Effector memory CD4-positive, alpha-beta T cell (primary cell): ENCODE data around the gene ZNF646.

ENCODE experiments used
- DNase-seq, 3 donors: peaks; one replicate each; pipeline ENCODE4 v3.0.0-alpha.2; 2020
- H3K27ac ChIP-seq: 2 replicates; pipeline ENCODE4 v1.7.0; 2013; ENCODE audit warnings: mild to moderate bottlenecking, low read length, moderate library complexity; ENCODE audit not compliant: insufficient read depth, poor library complexity, severe bottlenecking
- H3K27me3 ChIP-seq: replicated peaks from 2 replicates; pipeline ENCODE4 v1.7.0; 2013; ENCODE audit warnings: mild to moderate bottlenecking, low read length; ENCODE audit not compliant: insufficient read depth, control insufficient read depth, poor library complexity, severe bottlenecking
- H3K36me3 ChIP-seq: 2 replicates; pipeline ENCODE4 v1.7.0; 2013; ENCODE audit warnings: mild to moderate bottlenecking, low read length, moderate library complexity; ENCODE audit not compliant: control insufficient read depth, insufficient read depth
- H3K4me1 ChIP-seq: 2 replicates; pipeline ENCODE4 v1.7.0; 2013; ENCODE audit warnings: low read length, mild to moderate bottlenecking; ENCODE audit not compliant: control insufficient read depth, insufficient read depth, poor library complexity, severe bottlenecking
- H3K4me3 ChIP-seq: 2 replicates; pipeline ENCODE4 v1.7.0; 2013; ENCODE audit warnings: low read length, low read depth, mild to moderate bottlenecking; ENCODE audit not compliant: insufficient read depth, poor library complexity, severe bottlenecking
- H3K9me3 ChIP-seq: 2 replicates; pipeline ENCODE4 v1.7.0; 2013; ENCODE audit warnings: mild to moderate bottlenecking, low read length, moderate library complexity; ENCODE audit not compliant: control insufficient read depth

ZNF646 gene

DNA sequence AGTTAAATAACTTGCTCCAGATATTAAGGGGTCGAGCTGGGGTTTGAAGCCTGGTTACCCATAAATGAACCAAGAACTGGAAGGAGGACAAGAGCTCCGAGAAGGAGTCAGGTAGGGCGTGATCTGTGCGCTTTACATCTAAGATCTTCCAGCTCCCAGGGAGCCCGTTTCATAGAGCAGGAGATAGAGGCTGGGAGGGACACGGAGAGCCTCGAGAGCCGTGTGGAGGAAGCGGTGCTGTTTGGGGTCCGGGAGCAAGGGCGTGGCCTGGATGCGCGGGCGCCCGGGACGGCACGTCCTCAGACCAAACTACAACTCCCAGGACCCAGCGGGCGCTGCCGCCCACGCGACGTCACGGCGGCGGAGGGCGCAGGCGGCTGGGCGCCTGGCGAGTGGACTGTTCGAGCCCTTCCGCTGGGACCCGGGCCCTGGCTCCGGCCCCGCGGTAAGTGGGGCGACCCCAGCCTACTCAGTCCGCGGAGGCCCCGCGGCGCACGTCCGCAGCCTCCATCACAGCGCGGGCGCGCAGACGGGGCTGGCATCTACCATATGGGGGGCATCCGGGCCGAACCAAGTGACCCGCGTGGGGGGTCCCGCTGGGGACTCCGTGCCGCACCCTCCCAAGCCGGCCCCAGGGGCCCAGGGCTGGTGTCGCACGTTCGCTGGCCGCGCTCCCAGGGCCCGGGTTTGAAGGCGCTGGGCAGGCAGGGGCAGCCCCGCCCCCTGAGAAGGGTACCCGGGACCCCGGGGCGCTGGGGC is 34.0 kb downstream of the ZNF646 start, which contains the start of gene BCKDK:
Gene BCKDK (plus strand): TSS at position 352 of the 759 bp plus-strand sequence. CDS start 838 bp downstream, outside the sequence.
- H3K4me3 ChIP-seq = peak within 1 kb of the TSS; percentile 88
- H3K9me3 ChIP-seq = no peaks in the 10 kb centered on the region
- peaks cover 10% of the 10 kb centered on the region for H3K4me1 ChIP-seq
- peak within 1 kb of the TSS; percentile 70 for H3K27ac ChIP-seq
- H3K36me3 ChIP-seq = peaks cover 21% of the 10 kb centered on the region
- no peaks in the 10 kb centered on the region for H3K27me3 ChIP-seq
- peak in 1 of 3 donors; percentile 41 for DNase-seq

DNA sequence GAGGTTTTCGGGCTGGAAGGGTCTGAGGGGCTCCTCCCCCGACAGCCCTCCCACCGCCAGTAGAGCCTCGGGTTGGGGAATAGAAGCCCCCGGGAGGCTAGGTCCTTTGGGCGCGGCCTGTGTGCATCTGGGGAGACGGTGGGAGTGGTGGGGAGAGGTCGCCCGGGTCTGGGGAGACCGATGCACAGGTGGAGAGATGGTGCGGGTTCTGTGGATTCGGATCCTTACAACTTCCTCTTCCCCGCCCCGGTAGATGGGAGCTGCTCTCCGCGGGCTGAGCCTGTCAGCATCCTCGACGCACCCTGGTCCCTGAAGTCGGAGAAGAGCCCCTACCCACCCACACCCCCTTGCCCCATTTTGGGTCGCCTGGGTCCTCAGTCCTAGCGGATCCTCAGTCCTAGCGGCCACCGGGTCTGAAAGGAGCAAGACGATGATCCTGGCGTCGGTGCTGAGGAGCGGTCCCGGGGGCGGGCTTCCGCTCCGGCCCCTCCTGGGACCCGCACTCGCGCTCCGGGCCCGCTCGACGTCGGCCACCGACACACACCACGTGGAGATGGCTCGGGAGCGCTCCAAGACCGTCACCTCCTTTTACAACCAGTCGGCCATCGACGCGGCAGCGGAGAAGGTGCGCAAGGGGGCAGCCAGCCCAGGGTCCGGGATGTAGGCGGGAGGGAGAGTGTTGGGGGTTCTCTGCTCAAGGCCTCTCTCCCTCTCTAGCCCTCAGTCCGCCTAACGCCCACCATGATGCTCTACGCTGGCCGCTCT is 34.8 kb downstream of the ZNF646 start:
- peak overlapping the region; percentile 70 for H3K27ac ChIP-seq

DNA sequence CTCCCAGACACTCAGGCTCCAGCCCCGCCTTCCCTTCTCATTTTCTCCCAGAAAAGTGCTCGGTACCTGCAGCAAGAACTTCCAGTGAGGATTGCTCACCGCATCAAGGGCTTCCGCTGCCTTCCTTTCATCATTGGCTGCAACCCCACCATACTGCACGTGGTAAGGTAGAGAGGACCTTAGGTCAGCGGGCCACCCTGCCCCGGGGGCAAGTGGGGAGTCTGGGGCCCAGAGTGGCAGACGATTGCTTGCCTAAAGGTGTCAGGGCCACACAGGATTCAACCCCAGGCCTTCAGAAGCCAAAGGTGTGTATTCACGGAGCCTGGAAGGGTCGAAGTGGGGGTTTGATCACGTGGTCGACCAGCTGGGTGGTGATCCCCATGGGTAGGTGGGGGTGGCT is 35.4 kb downstream of the ZNF646 start:
- H3K27me3 ChIP-seq = no peaks in the 10 kb centered on the region
- H3K9me3 ChIP-seq = no peaks in the 10 kb centered on the region
- peaks cover 21% of the 10 kb centered on the region for H3K36me3 ChIP-seq
- H3K4me3 ChIP-seq = no peak overlapping the region
- H3K27ac ChIP-seq = no peak overlapping the region
- H3K4me1 ChIP-seq = peaks cover 10% of the 10 kb centered on the region
- no peak for DNase-seq

More for the DNA sequence above, 34.8 kb downstream of the ZNF646 start:
- Histone ChIP-seq H3K4me3 (peak overlapping the region; percentile 88), H3K9me3 (no peaks in the 10 kb centered on the region), H3K27me3 (no peaks in the 10 kb centered on the region), H3K36me3 (peaks cover 21% of the 10 kb centered on the region), H3K4me1 (peaks cover 10% of the 10 kb centered on the region)
- DNase-seq = no peak

DNA sequence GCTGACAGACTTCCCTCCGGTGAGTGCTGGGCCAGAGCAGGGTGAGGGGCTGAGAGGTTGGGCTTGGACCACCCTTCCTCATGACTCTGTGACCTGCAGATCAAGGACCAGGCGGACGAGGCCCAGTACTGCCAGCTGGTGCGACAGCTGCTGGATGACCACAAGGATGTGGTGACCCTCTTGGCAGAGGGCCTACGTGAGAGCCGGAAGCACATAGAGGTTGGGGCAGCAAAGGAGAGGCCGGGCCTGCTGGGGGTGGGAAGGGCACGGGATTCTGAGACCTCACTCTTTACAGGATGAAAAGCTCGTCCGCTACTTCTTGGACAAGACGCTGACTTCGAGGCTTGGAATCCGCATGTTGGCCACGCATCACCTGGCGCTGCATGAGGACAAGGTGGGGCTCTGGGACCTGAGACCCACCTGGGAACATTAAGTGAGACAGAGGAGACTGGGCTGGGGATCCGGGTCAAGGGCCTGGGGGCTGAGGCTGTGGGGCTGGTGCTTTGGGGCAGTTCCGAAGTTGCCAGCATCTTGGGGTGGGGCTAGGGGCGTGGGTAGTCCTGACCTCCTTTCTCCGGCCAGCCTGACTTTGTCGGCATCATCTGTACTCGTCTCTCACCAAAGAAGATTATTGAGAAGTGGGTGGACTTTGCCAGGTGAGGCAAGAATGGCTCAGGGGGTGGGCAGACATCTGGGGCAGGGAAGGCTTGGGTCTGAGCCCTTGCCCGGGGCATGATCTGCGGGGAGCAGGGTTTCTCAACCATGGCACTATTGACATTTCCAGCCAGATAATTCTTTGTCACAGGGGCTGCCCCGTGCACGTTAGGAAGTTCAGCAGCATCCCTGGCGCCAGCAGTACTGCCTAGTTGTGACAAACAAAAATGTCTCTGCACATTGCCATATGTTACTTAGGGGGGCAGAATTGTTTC is 36.1 kb downstream of the ZNF646 start:
- Histone ChIP-seq H3K9me3 (no peaks in the 10 kb centered on the region), H3K36me3 (peaks cover 21% of the 10 kb centered on the region), H3K27me3 (no peaks in the 10 kb centered on the region), H3K4me3 (no peak overlapping the region), H3K27ac (no peak overlapping the region), H3K4me1 (peaks cover 10% of the 10 kb centered on the region)
- DNase-seq = no peak

DNA sequence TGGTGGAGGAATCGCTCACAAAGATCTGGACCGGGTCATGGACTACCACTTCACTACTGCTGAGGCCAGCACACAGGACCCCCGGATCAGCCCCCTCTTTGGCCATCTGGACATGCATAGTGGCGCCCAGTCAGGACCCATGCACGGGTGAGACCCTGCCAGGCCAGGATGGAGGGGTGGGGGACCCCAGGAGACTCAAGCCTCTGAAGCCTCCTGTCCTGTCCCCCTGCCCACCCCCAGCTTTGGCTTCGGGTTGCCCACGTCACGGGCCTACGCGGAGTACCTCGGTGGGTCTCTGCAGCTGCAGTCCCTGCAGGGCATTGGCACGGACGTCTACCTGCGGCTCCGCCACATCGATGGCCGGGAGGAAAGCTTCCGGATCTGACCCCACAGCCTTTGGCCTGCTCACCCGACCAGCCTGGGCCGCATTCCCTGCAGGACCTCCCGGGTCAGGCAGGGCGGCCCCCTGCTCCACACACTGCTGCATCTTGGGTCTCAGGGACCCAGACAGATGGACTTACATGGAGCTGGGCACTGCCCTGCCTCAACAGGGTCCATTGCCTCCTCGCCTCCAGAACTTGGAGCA is 37.8 kb downstream of the ZNF646 start:
- Histone ChIP-seq H3K4me1 (peaks cover 7% of the 10 kb centered on the region), H3K27me3 (no peaks in the 10 kb centered on the region), H3K27ac (no peak overlapping the region), H3K9me3 (no peaks in the 10 kb centered on the region), H3K36me3 (peaks cover 21% of the 10 kb centered on the region), H3K4me3 (no peak overlapping the region)
- no peak for DNase-seq

DNA sequence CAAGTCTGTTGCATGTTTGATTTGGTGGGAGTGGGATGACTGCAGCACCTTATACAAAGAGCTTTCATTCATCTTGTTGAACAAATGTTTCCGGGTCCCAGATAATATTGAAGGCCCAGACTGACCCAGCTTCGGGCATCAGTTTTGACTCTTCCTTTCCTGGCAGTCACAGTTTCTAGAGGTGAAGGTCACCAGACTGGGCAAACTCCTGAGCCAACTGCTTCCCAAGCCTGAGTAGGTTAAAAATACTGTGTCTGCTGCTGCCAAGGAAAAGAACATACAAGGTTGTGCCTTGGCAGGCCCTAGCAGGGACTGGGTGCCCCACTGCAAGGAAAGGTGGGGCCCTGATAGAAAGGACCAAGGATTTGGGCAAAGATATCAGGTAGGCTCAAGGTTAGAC is 38.5 kb downstream of the ZNF646 start:
- H3K9me3 ChIP-seq = no peaks in the 10 kb centered on the region
- H3K4me1 ChIP-seq = peaks cover 7% of the 10 kb centered on the region
- no peak overlapping the region for H3K27ac ChIP-seq
- no peak overlapping the region for H3K4me3 ChIP-seq
- peaks cover 21% of the 10 kb centered on the region for H3K36me3 ChIP-seq
- no peaks in the 10 kb centered on the region for H3K27me3 ChIP-seq
- DNase-seq = no peak

DNA sequence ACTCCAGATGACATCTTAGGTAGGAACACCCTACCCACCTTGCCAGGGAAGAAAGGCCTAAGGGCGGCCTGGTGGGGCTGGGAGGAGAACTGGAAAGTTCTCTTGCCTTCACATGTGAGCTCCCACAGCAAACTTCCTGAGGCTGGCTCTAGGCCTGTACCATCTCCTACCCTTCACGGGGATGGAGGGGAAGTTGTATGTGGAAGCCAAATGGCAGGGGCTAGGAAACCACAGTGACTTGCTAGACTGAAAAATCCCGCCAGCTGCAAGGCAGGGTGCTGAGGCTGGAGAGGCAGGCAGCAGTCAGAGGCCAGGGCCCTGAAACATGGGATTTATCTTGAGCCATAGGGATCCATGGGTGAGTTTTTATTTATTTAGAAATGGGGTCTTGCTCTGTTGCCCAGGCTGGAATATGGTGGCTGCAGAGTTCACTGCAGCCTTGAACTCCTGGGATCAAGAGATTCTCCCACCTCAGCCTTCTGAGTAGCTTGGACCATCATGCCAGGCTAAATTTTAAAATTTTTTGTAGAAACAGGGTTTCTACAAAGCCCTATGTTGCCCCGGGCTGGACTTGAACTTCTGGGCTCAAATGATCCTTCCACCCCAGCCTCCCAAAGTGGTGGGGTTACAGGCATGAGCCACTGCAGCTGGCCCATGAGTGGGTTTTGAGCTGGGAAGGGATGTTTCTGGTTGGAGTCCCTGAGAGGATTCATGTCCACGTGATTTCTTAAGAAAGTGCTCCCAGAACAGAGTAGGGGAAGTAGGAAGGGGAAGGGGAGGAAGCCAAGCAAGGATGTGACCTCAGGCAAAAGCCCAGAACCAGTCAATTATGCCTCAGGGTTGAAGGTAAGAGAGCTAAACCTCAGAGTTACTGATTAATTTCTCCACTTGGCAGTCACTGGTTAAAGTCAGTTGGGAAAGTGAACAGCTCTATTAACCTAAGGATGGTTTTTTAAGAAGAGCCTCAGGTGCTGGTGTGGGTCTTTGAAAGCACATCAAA is 39.2 kb downstream of the ZNF646 start:
- no peaks in the 10 kb centered on the region for H3K27me3 ChIP-seq
- no peak for DNase-seq
- peaks cover 9% of the 10 kb centered on the region for H3K4me1 ChIP-seq
- no peak overlapping the region for H3K27ac ChIP-seq
- peaks cover 21% of the 10 kb centered on the region for H3K36me3 ChIP-seq
- H3K4me3 ChIP-seq = no peak overlapping the region
- H3K9me3 ChIP-seq = no peaks in the 10 kb centered on the region

DNA sequence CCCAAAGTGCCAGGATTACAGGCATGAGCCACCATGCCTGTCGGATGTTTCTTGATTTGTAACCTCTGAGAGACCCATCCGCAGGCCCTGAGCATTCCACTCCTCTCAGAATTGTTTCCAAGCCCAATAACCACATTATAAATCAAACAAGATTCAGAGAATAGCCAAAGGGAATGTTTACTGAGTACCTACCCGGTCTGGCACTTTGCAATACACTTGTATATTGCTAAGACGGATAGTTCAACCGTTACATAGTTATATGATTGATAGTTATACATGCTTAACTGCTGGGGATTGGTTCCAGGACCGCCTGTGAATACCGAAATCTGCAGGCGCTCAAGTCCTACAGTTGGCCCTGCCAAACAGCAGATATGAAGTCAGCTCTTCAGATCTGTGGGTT is 40.2 kb downstream of the ZNF646 start:
- no peak overlapping the region for H3K4me3 ChIP-seq

More for the DNA sequence above, 40.2 kb downstream of the ZNF646 start:
- Histone ChIP-seq H3K9me3 (no peaks in the 10 kb centered on the region), H3K27me3 (no peaks in the 10 kb centered on the region), H3K36me3 (peaks cover 20% of the 10 kb centered on the region), H3K4me1 (peaks cover 5% of the 10 kb centered on the region), H3K27ac (no peak overlapping the region)
- DNase-seq = no peak
